Measurements from ENCODE around the gene NUP93. TPM values are rescaled to one million over a fixed set of nuclear protein-coding genes. Genes with fewer than 3 reads are reported as not detected.
A peak's percentile ranks its signal among the peaks of the same experiment; 100 is the strongest.

Gene NUP93
- total RNA-seq, 4 donors from 2014 or later = 27.3 to 195 (median 31.4) TPM

DNA sequence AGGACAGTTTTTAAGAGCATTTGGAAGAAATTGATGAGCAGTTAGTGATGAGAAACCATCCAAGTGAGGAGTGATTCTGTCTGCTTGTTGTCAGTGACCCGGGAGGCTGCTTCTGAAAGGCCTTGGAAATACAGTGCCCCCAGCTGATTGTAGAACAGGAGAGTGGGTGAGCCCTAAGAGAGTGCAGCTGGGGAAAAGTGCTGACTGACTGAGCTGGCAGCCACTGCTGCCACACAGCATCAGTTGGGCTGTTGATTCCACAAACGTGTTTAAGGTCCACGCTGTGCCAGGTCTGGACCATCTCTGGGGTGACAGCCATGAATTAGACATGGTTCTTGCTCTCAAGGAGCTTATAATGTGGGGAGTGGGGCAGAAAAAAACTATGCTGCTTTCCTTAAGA is 18.9 kb downstream of the NUP93 start:
- no peak overlapping the region for H3K4me3 ChIP-seq
- no peaks in the 10 kb centered on the region for H3K4me1 ChIP-seq
- peak overlapping the region in 2 of 4 donors; percentile 52 to 61 for H3K27ac ChIP-seq
- H3K27me3 ChIP-seq = no peaks in the 10 kb centered on the region
- no peaks in the 10 kb centered on the region for H3K9me3 ChIP-seq
- DNase-seq = no peak
- no peaks in the 10 kb centered on the region for H3K36me3 ChIP-seq
- TF ChIP-seq, protein P1, sequence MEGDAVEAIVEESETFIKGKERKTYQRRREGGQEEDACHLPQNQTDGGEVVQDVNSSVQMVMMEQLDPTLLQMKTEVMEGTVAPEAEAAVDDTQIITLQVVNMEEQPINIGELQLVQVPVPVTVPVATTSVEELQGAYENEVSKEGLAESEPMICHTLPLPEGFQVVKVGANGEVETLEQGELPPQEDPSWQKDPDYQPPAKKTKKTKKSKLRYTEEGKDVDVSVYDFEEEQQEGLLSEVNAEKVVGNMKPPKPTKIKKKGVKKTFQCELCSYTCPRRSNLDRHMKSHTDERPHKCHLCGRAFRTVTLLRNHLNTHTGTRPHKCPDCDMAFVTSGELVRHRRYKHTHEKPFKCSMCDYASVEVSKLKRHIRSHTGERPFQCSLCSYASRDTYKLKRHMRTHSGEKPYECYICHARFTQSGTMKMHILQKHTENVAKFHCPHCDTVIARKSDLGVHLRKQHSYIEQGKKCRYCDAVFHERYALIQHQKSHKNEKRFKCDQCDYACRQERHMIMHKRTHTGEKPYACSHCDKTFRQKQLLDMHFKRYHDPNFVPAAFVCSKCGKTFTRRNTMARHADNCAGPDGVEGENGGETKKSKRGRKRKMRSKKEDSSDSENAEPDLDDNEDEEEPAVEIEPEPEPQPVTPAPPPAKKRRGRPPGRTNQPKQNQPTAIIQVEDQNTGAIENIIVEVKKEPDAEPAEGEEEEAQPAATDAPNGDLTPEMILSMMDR (IDR thresholded peaks at IDR 0.05) = no peak
- TF ChIP-seq POLR2A (IDR thresholded peaks at IDR 0.05) = no peak

DNA sequence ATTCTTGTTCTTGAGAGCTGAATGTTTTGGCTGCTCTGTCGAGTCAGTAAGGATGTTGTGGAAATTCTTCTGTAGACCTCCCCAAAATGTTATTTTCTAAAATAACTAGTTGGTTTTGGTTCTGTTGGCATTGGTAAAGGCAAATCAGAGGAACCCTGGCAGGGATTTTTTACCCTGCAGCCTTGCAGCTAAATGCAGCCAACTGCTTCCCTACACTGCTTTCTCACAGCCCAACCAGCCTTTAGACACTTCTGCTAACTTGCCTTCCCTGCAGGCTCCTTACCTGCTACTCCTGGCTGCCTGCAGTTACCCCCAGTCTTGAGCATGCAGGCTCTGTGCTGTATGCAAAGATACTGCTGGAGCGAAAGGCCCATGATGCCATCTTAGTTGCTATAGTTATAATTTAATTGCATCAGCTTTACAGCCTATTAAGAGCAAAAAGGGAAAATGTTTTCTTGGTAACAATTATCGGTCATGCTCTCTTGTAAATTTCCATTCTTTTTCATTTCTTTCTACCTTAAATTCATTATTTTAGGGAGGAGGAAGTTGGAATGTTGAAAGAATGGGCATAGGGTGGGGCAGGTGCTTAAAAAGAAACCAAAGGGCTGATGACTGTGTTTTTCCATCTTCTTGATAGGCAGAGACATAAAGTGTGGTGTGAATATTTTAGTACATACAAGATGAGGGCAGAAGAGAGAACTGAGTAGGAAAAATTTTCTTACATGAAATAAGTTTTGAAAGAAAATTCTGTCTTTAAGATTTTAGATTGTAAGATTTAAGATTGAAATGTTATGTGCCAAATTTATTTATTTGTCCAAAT is 20.0 kb downstream of the NUP93 start:
- DNase-seq = no peak
- Histone ChIP-seq H3K4me1 (no peaks in the 10 kb centered on the region), H3K9me3 (no peaks in the 10 kb centered on the region)

DNA sequence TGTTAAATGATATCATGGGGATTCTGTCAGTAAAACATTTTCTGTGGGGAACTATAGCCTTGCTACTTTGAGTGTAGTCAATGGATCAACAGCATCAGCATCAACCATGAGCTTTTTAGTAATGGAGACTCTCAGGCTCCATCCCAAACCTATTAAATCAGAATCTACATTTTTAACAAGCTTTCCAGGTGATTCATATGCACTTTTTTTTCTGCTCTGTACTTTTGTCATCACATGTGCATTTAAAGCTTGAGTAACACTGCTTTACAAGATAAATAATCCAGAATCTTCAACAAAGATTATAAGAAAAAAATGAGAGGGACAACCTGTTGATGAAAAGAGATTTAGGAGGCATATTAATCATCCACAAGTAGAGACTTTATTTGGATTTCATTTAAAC is 23.5 kb downstream of the NUP93 start:
- H3K4me1 ChIP-seq = no peaks in the 10 kb centered on the region
- no peak for DNase-seq
- TF ChIP-seq, protein P1 (IDR thresholded peaks at IDR 0.05) = no peak
- TF ChIP-seq POLR2A (IDR thresholded peaks at IDR 0.05) = no peak

More for the DNA sequence above, 20.0 kb downstream of the NUP93 start:
- Histone ChIP-seq H3K27me3 (no peaks in the 10 kb centered on the region), H3K4me3 (no peak overlapping the region), H3K36me3 (no peaks in the 10 kb centered on the region), H3K27ac (peak overlapping the region in 1 of 4 donors; percentile 22)
- TF ChIP-seq, protein P1 (IDR thresholded peaks at IDR 0.05) = no peak
- TF ChIP-seq POLR2A (IDR thresholded peaks at IDR 0.05) = no peak

DNA sequence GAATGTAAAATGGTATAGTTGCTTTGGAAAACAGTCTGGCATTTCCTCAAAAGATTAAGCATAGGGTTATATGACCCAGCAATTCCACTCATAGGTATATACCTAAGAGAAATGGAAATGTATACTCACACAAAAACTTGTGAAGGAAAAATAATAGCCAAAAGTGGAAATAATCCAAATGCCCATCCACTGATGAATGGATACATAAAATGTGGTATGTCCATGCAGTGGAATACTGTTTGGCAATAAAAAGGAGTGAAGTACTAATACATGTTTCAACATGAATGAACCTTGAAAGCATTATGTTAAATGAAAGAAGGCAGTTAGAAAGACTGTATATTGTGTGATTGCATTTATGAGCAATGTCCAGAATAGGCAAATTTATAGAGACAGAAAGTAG is 25.1 kb downstream of the NUP93 start:
- Histone ChIP-seq H3K27ac (no peak overlapping the region), H3K36me3 (peaks cover 0 to 6% (median 0%) of the 10 kb centered on the region in 3 donors), H3K4me1 (no peaks in the 10 kb centered on the region), H3K27me3 (no peaks in the 10 kb centered on the region), H3K4me3 (no peak overlapping the region), H3K9me3 (no peaks in the 10 kb centered on the region)
- DNase-seq = no peak
- no peak for TF ChIP-seq POLR2A (IDR thresholded peaks at IDR 0.05)
- TF ChIP-seq, protein P1 (IDR thresholded peaks at IDR 0.05) = no peak

More for the DNA sequence above, 23.5 kb downstream of the NUP93 start:
- Histone ChIP-seq H3K4me3 (no peak overlapping the region), H3K27me3 (no peaks in the 10 kb centered on the region), H3K36me3 (no peaks in the 10 kb centered on the region), H3K27ac (no peak overlapping the region), H3K9me3 (no peaks in the 10 kb centered on the region)

DNA sequence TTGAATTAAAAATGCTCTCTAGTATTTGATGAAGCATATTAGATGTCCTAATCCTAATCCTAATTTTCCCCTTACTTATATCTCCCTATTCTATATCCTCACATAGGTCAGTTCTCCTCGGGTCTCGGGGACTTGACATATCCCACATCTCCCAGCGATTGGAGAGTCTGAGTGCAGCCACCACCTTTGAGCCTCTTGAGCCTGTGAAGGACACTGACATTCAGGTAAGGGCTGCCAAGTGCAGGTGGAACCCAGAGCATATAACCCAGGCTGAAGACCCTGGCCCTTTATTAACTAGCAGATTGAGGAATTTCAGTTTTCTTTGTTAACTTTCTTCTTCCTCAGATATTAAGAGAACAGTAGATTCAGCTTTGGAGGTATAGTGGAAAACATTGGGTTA is 28.5 kb downstream of the NUP93 start:
- H3K36me3 ChIP-seq = peaks cover 0 to 13% (median 0%) of the 10 kb centered on the region in 3 donors
- no peaks in the 10 kb centered on the region for H3K9me3 ChIP-seq
- no peak overlapping the region for H3K4me3 ChIP-seq
- DNase-seq = no peak
- no peaks in the 10 kb centered on the region for H3K4me1 ChIP-seq
- no peak for TF ChIP-seq POLR2A (IDR thresholded peaks at IDR 0.05)
- TF ChIP-seq, protein P1 (IDR thresholded peaks at IDR 0.05) = no peak
- H3K27ac ChIP-seq = no peak overlapping the region
- H3K27me3 ChIP-seq = no peaks in the 10 kb centered on the region
